HG03442 (cell line): Measurements from ENCODE around the gene ZNF280B.
"Not testable (repeated sequence)": the region's sequence is repeated elsewhere in the genome, so short reads cannot be mapped to it uniquely, and the experiment has no call there.

Experiments
- ATAC-seq: cut with Tn5 transposase; IDR thresholded peaks from one replicate; pipeline ENCODE4 v1.9.1; 2021; ENCODE audit warnings: mild to moderate bottlenecking, moderate library complexity; ENCODE audit not compliant: unreplicated experiment

The ZNF280B gene

GRCh38 chr22:22465782-22466181, 42.8 kb downstream of the ZNF280B start:
- no peak for ATAC-seq

DNA sequence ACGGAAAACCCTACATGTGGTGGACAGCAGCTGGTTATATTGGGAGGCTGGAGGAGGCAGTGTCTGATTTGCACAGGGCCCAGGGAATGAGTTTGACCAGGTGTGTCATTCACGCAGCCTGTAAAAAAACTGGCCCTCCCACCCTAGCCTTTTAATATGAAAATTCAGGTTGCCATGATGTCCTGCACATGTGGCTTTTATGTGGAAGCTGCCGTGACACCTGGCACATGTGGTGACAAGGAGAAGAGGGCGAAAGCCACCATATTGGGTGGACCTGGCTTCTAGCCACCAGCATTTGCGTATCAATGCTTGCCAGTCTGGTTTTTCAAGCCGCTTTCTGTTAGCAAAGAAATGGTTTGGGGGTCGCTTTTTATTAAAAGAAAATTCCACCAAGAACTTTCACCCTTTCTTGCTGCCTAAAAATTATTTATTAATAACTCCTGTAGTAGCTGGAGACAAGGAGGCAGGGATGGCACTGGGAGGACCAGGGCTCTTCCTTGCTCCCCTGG, 43.4 kb downstream of the ZNF280B start:
- ATAC-seq, result no peak

- no peak for ATAC-seq
Observed at GRCh38 chr22:22464541-22465054, 43.9 kb downstream of the ZNF280B start.

- no peak for ATAC-seq
Observed at GRCh38 chr22:22463855-22464540, 44.5 kb downstream of the ZNF280B start.

DNA sequence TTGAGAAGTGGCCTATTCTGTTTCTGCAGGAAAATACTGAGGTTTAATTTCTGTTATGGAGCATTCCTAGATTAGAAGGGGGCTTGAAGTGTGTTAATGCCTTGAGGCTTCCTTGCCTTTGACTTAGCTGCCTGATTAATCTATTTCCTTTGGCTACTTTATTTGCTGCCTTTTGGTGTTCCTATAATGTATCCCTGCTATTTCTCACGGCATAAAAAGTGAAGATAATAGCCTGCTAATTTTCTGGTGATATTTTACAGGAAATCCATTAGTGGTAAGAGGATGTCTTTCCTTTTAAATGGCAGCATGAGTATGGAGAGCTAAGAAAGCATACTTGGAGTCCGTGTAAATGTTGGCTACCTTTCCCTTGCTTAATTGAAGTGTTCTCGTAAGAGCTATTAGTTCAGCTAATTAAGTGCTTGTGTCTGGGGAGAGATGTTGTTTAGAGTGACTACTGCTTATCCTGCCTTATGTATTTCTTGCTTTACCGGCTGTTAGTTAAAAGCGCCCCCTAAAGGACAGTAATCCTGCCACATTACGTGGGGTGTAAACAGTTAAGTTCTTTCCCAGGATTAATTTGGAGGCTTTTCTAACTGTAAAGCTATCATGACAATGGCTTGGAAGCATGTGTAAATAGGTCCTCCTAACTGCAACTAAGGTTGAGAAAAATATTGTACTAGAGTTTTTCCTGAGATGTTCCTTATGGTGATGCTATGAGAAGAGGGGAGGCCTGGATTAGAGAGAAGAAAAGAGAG, 45.6 kb downstream of the ZNF280B start:
- no peak for ATAC-seq

DNA sequence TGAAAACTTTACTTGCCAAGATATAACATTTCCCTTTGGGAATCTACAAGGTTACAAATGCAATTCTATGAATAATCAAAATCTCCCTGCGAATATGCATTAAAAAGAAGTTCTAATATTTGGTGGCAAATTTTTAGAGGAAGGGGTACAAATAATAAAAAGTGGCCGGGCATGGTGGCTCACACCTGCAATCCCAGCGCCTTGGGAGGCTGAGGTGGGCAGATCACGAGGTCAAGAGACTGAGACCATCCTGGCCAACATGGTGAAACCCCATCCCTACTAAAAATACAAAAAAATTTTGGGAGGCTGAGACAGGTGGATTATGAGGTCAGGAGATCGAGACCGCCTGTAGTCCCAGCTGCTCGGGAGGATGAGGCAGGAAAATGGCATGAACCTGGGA, 47.0 kb downstream of the ZNF280B start:
- ATAC-seq, result no peak

- no peak for ATAC-seq
Observed at GRCh38 chr22:22461111-22461510, 47.4 kb downstream of the ZNF280B start.

DNA sequence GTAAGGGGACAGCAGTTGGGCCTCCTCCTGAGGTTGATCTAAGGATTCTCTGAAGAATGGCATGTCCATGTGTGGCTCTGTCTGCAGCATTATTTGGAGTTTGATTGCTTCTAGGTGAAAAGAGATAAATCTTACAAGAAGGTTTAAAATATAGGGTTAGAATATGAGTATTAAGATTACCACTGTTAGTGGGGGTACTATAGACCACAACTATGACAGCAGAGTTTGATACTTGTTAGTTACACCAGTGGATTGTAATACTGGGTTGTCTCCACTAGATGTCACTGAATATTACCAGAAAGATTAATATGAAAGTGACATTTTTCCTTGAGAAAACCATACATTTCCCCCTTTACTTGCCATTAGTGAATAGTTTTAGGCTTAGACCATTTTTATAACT, 47.9 kb downstream of the ZNF280B start:
- ATAC-seq, result no peak

GRCh38 chr22:22460060-22460459, 48.5 kb downstream of the ZNF280B start:
- ATAC-seq, result no peak

- ATAC-seq, result no peak
Observed at GRCh38 chr22:22458896-22459588, 49.5 kb downstream of the ZNF280B start.

GRCh38 chr22:22458387-22458786, 50.2 kb downstream of the ZNF280B start:
- ATAC-seq, result no peak

GRCh38 chr22:22454997-22455396, 53.5 kb downstream of the ZNF280B start:
- no peak for ATAC-seq

DNA sequence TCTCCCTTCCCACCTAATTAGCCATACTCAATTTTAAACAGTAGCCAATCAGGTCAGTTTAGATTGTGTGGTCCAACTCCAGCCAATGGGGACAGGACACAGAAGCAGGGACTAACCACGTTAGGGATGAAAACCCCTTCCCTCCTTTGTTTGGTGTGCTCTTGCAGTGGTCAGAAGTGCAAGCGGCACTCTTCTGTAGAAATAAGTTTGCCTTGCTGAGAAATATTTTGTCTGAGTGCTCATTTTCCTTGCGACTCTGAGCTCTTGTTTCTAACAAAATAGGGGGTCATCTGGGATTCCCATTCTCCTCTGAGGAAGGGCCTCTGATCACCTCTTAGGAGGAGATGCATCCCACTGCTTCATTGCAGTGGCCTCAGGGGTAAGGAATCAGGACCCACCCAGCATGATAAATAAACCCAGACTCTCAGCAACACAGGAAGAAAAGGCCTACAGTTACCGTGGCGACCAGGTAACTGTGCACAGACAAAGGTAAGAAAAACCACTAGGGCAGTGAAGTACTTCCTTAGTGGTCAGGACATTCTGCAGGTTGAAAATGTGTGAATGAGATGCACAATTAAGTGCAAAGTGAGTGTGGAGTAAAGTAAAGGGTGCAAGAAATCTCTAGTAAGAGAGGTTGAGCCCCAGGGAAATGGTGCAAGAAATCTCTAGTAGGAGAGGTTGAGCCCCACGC, 55.4 kb downstream of the ZNF280B start:
- no peak for ATAC-seq

- no peak for ATAC-seq
Observed at GRCh38 chr22:22452211-22452610, 56.3 kb downstream of the ZNF280B start.

DNA sequence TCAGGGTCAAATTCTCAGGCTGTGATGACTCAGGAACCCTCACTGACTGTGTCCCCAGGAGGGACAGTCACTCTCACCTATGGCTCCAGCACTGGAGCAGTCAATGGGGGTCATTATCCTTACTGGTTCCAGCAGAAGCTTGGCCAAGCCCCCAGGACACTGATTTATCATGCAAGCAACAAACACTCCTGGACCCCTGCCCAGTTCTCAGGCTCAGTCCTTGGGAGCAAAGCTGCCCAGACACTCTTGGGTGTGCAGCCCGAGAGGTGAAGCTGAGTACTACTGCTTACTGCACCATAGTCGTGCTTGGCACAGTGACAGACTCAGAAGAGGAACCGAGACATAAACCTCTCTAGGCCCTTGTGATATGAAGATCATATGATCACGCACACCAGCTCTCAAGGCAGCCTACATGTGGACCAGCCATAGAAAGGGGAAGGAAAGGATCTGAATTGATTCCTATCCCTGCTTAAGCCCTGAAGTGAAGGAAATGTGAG, 58.2 kb downstream of the ZNF280B start:
- peak; percentile 93 for ATAC-seq

- ATAC-seq, result no peak
Observed at GRCh38 chr22:22449819-22450218, 58.7 kb downstream of the ZNF280B start.

DNA sequence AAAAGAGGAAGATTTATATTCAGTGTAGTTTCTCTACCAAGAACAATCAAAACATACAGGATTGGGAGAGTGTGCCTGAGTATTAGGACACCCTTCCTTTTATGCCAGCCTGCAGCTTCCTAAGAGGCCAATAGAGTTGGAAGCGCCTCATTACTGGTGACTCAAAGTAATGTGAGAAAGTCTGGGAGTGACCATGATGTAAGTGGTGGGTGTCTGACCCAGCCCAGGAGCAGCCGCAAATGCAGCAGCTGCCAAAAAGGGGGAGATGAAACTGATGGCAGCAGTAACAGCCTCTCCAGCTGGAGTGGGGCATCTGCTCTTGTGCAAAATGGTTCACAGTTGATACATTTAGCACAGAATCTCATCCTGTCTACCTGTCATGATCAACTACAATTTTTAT, 62.0 kb downstream of the ZNF280B start:
- no peak for ATAC-seq

- ATAC-seq, result not testable (repeated sequence)
Observed at GRCh38 chr22:22444007-22444589, 64.4 kb downstream of the ZNF280B start.

GRCh38 chr22:22442928-22443709, 65.4 kb downstream of the ZNF280B start:
- ATAC-seq, result no peak

DNA sequence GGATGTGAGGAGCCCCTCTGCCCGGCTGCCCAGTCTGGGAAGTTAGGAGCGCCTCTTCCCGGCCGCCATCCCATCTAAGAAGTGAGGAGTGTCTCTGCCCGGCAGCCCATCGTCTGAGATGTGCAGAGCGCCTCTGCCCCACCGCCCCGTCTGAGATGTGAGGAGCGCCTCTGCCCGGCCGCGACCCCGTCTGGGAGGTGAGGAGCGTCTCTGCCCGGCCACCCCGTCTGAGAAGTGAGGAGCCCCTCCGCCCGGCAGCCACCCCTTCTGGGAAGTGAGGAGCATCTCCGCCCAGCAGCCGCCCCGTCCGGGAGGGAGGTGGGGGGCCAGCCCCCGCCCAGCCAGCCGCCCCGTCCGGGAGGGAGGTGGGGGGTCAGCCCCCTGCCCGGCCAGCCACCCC, 66.9 kb downstream of the ZNF280B start:
- ATAC-seq, result not testable (repeated sequence)
